ENCODE data around the gene RHBDF1.

DNA sequence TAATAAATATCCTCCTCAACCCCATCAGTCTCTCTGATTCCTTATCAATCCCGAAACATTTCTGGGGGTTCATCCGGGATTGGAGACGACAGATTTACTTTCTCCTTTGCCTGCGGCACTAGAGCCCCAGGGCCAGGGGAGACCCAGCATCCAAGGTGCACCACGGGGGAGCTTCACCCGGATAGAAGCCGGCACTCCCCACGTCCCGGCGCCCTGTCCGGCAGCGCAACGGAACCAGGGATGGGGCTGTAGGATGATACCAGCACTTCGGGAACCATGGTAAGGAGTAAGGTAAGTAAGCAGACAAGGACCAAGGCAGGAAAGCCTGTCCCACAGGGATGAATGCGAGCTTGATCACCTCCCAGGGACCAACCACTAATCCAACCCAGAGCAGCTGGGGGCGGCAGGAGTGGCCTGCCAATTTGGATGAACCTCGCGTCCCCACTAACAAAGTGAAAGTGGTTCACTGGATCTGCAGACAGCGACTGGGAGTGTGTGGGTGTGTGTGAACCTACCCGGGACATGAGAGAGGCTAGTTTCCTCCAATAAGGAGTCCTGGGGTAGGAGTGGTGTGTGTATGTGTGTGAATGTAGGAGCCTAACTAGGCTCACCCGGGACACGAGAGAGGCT, 30.9 kb downstream of the RHBDF1 start:
- TF ChIP-seq, protein P1, sequence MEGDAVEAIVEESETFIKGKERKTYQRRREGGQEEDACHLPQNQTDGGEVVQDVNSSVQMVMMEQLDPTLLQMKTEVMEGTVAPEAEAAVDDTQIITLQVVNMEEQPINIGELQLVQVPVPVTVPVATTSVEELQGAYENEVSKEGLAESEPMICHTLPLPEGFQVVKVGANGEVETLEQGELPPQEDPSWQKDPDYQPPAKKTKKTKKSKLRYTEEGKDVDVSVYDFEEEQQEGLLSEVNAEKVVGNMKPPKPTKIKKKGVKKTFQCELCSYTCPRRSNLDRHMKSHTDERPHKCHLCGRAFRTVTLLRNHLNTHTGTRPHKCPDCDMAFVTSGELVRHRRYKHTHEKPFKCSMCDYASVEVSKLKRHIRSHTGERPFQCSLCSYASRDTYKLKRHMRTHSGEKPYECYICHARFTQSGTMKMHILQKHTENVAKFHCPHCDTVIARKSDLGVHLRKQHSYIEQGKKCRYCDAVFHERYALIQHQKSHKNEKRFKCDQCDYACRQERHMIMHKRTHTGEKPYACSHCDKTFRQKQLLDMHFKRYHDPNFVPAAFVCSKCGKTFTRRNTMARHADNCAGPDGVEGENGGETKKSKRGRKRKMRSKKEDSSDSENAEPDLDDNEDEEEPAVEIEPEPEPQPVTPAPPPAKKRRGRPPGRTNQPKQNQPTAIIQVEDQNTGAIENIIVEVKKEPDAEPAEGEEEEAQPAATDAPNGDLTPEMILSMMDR (IDR thresholded peaks at IDR 0.05; ENCODE audit: insufficient read depth, low read length): no peak
- TF ChIP-seq REST (IDR thresholded peaks at IDR 0.05; ENCODE audit: insufficient replicate concordance, low read depth) (no peak), POLR2AphosphoS5 (IDR thresholded peaks at IDR 0.05; ENCODE audit: low read depth) (no peak), SPI1 (IDR thresholded peaks at IDR 0.05; ENCODE audit: borderline replicate concordance, low read depth) (no peak)
